Activated effector memory CD4-positive, alpha-beta T cell treated with anti-CD3 and anti-CD28 coated beads, Interleukin-2, amount 50 U/mL, for 16 hours (primary cell): ENCODE measurements around the gene TOMM6.

Source experiments
- DNase-seq: peaks from one replicate; pipeline ENCODE4 v3.0.0-alpha.2; 2020

Gene TOMM6

DNA sequence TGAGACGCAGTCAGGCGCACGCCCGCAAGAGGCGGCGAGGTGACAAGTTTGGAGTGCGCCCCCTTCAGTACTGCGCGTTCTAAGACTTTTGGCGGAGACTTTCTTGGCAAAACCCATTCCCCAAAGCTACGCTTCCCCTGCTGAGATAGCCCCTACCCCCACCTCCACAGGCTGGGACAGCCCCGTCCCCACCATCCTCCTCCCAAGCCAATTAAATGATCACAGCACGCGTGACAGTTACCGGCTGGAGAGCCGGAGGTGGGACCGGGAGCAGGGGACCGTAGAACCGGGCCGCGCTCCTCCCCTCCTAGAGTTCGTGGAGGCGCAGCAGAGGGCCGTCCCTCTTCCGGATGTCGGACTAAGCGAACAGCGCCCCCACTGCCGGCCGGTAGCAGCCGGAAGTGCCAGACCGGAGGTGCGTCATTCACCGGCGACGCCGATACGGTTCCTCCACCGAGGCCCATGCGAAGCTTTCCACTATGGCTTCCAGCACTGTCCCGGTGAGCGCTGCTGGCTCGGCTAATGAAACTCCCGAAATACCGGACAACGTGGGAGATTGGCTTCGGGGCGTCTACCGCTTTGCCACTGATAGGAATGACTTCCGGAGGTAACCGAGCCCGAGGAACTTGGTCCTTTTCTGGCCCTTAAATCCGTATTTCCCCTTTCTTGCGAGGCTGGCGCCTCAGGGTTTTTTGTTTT, at the start of gene TOMM6:
Gene TOMM6, plus strand, starts transcription at position 476 of the 699 bp plus-strand sequence. Its CDS starts 4 bp downstream, at position 480.
- DNase-seq = peak; percentile 98

DNA sequence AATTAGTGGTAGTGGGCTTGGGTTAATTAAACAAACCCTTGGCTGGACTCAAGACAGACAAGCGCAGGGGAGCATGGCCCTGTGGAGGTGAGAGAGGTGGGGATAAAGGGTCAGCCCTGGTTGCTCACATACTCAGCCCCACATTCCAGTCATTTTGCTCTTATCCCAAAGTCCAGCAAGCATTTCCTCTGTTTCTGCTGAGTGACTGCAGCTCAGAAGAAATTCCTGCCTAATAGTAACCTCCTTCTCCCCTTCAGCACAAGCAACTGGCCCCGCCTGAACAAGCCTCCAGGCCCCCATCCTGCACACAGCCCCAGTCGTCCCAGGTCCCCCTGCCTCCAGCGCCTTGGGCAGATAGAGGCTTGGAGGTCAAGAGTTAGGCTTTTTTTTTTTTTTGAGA, 48.5 kb upstream of the TOMM6 start:
- no peak for DNase-seq

DNA sequence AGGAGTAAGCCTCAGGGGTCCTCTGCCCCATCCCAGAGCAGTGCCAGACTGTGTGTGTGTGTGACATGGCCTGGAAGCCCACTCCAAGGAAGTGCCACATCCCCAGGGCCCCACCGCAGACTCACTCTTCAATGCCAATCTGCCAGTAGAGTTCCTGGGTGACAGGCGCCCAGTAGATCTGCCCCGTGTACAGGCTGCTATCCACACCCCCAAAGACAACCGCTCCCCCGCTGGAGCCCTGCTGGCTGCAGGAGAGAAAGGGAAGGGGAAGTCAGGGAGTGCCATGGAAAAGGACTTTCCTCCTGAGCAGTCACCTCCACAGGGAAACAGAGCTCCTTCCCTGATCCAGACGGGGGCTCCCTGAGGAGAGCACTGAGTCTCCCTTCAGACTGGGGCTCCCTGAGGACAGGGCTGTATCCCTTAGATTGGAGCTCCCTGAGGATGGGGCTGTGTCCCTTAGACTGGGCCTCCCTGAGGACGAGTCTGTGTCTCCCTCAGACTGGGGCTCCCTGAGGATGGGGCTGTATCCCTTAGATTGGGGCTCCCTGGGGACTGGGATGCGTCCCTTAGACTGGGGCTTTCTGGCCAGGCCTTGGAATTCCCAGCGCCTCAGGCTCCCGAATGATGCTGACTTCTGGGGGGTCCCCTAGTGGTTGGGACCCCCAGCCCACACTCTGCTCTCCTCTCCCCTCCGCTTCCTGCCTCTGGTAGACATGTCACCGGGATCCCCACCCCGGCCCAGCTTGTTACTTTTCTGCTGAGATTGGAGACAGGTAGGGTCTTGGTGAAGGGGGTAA, 46.9 kb upstream of the TOMM6 start:
- DNase-seq = no peak

GRCh38 chr6:41741625-41742490, 45.6 kb upstream of the TOMM6 start:
- DNase-seq = no peak

- DNase-seq = no peak
Observed at GRCh38 chr6:41743406-41744235, 43.9 kb upstream of the TOMM6 start.

- DNase-seq = no peak
Observed at GRCh38 chr6:41744236-41744787, 43.2 kb upstream of the TOMM6 start.

GRCh38 chr6:41746107-41746506, 41.4 kb upstream of the TOMM6 start:
- no peak for DNase-seq

DNA sequence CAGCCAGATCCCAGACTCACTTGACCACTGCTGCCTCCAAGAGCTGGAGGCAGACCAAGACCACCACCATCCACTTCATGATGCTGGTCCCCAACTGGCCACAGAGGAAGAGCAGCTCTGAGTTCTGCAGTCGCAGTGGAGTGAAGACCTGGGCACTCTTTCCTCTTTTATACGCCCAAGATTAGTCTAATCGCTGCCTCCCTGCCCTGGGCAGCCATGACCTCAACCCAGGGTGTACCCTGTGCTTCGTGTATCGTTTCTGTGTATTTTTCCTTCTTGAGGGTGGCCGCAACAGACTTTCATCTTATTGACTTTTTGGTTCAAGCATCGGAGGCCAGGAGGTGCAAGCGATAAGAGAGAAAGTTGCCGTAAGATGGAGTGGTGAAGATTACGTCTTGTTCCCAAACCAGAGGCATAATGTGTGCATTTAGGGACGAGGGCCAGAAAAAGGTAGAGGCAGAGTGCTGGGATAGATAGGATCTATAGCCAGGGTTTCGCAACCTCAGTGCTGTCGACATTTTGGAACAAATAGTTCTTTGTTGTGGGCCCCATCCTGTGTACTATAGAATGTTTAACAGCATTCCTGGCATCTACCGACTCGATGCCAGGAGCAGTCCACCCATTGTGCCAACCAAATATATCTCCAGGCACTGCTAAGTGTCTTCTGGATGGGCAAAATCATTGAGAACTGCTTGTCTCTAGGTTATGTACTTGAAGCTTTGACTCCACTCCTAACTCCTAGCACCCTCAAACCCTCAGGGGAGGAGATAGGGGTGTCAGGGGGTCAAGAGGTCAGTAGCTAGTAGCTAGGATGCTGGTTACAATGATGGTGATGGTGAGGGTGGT, 40.0 kb upstream of the TOMM6 start, which contains the start of gene PGC:
Gene PGC, minus strand, starts transcription at position 142 of the 846 bp plus-strand sequence. Its CDS starts 63 bp downstream, at position 79.
- DNase-seq = no peak

DNA sequence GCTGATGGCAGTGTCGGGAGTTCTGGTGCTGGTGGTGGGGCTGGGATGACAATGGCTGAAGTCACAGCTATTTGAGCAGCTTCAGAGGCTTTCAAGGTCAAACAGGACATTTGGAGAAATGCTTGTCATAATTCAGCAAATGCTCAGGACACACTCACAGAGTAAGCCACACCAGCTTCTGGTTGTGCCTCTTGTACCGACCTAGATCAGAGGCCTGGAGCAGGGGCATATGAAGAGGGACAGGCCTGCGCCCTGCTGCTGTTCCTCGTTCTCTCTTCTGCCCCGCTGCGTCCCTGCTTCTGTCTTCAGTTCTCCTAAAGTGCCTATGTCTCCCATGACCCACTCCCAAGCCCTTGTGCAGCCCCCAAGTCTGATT, 39.4 kb upstream of the TOMM6 start:
- DNase-seq = no peak

- no peak for DNase-seq
Observed at GRCh38 chr6:41748542-41748941, 39.0 kb upstream of the TOMM6 start.

DNA sequence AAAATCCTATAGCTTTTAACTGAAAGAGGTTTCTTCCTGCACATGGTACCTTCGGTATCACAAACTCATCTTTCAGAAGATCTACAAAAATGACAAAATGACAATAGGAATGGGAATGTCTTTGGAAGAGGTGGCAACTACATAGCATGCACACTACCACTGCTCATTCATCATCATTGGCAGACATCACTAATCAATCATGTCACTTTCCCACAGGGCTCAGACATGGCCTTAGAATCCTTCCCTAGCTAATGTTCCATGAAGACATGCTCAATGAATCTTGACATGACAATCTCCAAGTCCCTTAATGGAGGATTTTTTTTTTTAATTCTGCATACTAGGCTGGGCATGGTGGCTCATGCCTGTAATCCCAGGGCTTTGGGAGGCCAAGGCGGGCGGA, 37.1 kb upstream of the TOMM6 start:
- no peak for DNase-seq

GRCh38 chr6:41755895-41756294, 31.6 kb upstream of the TOMM6 start:
- DNase-seq = no peak

GRCh38 chr6:41756354-41756753, 31.1 kb upstream of the TOMM6 start:
- DNase-seq = no peak

- no peak for DNase-seq
Observed at GRCh38 chr6:41757271-41757670, 30.2 kb upstream of the TOMM6 start.

GRCh38 chr6:41757931-41758640, 29.4 kb upstream of the TOMM6 start:
- no peak for DNase-seq

DNA sequence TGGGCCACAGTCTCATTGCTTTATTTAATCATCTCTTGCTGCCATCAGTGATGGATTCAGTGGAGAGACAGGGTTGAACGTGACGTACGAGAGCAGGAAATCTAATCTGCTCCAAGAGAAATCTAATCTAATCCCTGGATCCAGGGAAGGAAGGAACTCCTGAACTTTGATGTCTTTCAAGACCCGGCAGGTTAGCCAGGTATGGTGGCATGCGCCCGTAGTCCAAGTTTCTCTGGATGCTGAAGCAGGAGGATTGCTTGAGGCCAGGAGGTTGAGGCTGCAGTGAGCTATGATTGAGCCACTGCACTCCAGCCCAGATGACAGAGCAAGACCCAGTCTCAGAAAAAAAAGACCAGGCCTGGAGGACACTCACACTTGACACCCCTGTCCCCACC, 28.9 kb upstream of the TOMM6 start:
- DNase-seq = no peak

- no peak for DNase-seq
Observed at GRCh38 chr6:41759106-41759904, 28.2 kb upstream of the TOMM6 start.

DNA sequence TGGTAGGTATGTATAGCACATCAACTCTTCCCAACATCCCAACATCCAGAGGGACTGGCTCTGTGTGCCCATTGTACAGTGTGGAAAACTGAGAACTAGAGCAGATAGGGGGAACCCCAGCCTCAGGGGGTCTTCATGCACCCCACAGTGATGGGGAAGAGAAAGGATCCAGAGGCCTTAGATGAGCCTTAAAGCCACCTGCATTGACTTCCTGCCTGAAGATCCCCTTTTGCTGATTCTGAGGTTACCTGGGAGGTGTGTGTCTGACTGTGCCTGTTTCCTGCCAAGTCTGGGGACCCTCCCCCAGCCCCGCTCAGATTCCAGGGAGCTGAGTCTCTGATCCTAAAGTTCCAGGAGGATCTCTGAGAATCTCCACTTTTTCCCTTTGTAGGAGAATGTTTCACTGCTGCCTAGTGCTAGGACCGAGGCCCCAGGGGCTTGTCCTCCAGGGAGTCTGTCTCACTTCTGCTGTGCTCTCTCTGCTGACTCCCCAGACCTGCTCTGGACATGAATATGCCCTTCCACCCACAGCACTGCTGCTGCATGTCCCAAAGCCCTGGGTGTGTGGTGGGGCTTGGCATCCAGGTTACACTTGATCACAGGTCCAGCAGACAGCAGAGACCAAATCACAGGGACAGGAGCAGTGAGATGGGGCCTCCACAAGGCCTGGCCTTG, 27.5 kb upstream of the TOMM6 start:
- DNase-seq = no peak

- no peak for DNase-seq
Observed at GRCh38 chr6:41763470-41763869, 24.0 kb upstream of the TOMM6 start.
